GM21447 (cell line): ENCODE results near the gene UBR7.
"Not testable (repeated sequence)": the region's sequence is repeated elsewhere in the genome, so short reads cannot be mapped to it uniquely, and the experiment has no call there.

Experiments used
- ATAC-seq: cut with Tn5 transposase; IDR thresholded peaks from one replicate; pipeline ENCODE4 v1.9.1; 2021; ENCODE audit not compliant: unreplicated experiment

The UBR7 gene

DNA sequence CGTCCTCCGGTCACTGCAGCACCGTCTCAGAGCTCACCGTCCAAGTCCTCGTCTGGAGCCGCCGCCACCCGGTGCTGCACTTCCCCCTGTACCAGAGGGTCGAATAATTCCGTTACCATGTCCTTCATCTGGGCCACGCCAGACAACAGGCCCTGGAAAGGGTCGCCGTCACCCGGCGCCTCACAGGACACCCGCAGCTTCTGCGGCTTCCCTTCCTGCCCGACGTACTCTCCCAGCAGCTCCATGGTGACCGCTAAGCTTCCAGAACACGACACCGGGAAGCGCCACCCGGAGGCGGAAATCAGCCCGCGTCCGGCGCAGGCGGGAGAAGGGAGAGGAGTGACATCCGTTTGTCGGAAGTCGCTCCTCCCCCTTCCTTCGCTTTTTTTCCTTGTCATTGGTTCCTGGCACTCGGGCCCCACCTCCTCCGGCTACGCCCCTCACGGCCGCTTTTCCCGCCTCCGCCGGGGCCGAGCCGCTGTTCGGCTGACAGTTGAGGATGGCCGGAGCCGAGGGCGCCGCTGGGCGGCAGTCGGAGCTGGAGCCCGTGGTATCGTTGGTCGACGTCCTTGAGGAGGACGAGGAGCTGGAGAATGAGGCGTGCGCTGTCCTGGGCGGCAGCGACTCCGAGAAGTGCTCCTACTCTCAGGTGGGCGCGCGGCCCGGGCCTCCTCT, at the start of gene UBR7, which contains the start of gene GON7:
TSS of gene UBR7 (plus strand) at position 464 of the 675 bp plus-strand sequence. CDS start at position 500, 36 bp downstream.
TSS of gene GON7 (minus strand) at position 273 of the 675 bp plus-strand sequence. CDS start at position 245, 28 bp downstream.
- ATAC-seq, result peak; percentile 83

DNA sequence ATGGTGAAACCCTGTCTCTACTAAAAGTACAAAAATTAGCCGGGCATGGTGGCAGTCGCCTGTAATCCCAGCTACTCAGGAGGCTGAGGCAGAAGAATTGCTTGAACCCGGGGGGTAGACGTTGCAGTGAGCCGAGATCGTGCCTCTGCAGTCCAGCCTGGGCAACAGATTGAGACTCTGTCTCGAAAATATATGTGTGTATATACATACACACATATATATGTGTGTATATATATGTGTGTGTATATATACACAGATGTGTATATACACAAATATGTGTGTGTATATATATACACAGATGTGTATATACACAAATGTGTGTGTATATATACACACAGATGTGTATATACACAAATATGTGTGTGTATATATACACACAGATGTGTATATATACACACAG, 48.7 kb upstream of the UBR7 start:
- ATAC-seq, result not testable (repeated sequence)

DNA sequence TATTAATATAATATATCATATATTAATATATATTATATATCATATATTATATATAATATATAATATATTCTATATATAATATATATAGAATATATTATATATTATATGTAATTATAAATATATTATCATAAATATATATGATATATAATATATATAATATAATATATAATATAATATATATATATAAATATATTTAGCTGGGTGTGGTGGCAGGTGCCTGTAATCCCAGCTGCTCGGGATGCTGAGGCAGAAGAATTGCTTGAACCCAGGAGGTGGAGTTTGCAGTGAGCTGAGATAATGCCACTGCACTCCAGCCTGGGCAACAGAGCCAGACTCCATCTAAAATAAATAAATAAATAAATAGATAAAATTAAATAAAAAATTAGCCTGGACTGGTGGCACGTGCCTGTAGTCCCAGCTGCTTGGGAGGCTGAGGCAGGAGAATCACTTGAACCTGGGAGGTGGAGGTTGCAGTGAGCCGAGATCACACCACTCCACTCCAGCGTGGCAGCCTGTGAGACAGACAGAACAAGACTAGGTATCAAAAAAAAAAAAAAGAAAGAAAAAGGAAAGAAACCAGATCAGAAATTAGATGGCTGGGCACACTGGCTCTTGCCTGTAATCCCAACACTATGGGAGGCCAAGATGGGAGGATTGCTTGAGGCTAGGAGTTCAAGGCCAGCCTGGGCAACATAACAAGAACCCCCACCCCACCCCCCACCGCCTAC, 47.3 kb upstream of the UBR7 start:
- ATAC-seq, result not testable (repeated sequence)

DNA sequence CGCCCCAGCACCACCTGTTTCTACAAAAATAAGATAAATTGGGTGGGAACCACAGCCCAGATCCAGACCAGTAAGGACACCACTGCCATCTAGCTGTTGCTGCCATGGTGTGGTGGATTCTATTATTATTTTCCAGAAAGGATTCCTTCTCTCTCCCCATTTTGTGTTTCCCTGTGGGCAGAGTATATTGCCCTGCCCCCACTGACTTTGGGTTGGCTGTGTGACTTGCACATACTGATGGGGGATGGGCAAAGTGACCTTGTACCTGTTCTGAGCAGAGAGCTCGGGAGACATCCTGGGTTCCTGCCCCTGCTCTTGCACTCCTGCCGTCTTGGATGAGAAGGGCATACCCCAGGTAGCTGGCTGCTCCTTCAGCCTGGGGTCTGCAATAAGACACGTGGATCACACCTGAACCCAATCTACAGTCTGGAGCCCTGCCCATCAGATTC, 46.7 kb upstream of the UBR7 start:
- no peak for ATAC-seq

DNA sequence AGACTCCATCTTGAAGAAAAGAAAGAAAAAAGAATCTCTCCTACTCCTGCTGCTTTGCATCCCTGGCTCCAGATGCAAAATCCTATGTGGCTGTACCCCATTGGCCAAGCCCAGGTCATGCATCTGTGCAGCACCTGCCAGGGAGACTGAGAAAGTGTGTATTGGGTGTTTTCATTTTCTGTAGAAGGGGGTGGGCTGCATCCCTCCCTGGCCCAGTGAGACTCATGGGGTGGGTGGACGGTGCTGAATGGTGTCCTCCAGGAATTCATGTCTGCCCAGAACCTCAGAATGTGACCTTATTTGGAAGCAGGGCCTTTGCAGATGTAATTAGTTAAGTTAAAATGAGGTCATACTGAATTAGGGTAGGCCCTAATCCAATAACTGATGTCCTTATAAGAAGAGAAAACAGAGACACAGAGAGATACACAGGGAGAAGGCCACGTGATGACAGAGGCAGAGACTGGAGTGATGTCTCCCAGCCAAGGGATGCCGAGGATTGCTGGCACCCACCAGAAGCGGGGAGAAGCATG, 45.6 kb upstream of the UBR7 start:
- ATAC-seq, result no peak

DNA sequence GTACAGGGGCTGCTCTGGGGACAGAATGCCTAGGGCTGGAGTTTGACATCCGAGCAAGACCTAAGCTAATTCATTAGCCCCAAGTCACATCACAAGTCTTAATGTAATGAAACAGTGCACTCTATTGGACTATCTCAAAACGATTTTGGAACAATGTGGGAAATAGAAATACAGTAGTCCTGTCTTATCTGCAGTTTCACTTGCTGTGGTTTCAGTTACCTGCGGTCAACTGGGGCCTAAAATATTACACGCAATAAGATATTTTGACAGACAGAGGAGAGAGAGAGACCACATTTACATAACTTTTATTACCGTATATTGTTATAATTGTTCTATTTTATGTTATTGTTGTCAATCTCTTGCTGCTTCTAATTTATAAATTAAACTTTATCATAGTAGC, 43.5 kb upstream of the UBR7 start:
- no peak for ATAC-seq

- not testable (repeated sequence) for ATAC-seq
Observed at GRCh38 chr14:93165271-93166265, 41.5 kb upstream of the UBR7 start.

GRCh38 chr14:93168610-93169009, 38.4 kb upstream of the UBR7 start:
- ATAC-seq, result not testable (repeated sequence)

DNA sequence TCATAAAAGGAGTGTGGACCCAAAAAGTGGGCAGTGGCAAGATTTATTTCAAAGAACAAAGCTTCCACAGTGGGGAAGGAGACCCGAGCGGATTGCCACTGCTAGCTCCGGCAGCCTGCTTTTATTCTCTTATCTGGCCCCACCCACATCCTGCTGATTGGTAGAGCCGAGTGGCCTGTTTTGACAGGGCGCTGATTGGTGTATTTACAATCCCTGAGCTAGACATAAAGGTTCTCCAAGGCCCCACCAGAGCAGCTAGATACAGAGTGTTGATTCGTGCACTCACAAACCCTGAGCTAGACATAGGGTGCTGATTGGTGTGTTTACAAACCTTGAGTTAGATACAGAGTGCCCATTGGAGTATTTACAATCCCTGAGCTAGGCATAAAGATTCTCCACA, 37.4 kb upstream of the UBR7 start:
- not testable (repeated sequence) for ATAC-seq

- not testable (repeated sequence) for ATAC-seq
Observed at GRCh38 chr14:93170141-93170540, 36.9 kb upstream of the UBR7 start.

GRCh38 chr14:93171376-93171775, 35.7 kb upstream of the UBR7 start:
- ATAC-seq, result no peak

DNA sequence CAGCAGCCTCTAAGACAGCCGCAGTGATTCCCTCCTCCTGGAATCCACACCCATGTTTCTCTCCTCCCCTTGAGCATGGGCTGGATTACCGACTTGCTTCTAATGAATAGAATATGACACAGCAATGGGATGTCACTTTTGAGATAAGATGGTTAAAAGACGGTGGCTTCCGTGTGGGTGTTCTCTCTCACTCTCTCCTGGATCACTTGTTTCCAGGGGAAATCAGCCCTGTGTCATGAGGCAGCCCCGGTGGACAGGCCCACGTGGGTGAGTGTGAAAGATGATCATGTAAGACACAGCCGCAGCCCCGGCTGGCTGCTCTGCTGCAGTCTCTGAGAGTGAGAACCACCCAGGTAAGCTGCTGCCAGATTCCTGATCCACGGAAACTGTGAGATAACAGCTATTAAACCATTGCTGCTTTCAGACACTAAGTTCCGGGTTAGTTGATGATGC, 33.1 kb upstream of the UBR7 start:
- ATAC-seq, result no peak

DNA sequence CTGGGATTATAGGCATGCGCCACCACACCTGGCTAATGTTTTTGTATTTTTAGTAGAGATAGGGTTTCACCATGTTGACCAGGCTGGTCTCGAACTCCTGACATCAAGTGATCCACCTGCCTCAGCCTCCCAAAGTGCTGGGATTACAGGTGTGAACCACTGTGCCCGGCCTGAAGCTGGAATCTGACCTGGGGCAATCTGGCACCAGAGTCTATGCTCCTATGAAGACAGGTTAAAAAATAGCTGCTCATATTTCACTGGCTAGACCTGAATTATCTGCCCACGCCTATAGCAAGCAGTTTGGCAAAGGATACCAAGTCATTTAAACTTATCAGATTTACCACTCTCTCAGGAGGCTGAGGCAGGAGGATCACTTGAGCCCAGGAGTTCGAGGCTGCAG, 32.3 kb upstream of the UBR7 start:
- ATAC-seq, result not testable (repeated sequence)

DNA sequence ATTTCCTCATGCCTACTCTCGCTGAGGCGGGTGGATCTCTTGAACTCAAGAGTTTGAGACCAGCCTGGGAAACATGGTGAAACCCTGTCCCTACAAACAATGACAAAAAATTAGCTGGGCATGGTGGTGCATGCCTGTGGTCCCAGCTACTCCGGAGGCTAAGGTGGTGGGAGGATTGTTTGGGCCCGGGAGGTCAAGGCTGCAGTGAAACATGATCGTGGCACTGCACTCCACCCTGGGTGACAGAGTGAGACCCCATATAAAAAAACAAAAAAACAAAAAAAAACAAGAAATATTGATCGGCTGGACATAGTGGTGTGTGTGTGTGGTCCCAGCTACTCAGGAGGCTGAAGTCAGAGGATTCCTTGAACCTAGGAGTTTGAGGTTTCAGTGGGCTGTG, 31.6 kb upstream of the UBR7 start:
- no peak for ATAC-seq

DNA sequence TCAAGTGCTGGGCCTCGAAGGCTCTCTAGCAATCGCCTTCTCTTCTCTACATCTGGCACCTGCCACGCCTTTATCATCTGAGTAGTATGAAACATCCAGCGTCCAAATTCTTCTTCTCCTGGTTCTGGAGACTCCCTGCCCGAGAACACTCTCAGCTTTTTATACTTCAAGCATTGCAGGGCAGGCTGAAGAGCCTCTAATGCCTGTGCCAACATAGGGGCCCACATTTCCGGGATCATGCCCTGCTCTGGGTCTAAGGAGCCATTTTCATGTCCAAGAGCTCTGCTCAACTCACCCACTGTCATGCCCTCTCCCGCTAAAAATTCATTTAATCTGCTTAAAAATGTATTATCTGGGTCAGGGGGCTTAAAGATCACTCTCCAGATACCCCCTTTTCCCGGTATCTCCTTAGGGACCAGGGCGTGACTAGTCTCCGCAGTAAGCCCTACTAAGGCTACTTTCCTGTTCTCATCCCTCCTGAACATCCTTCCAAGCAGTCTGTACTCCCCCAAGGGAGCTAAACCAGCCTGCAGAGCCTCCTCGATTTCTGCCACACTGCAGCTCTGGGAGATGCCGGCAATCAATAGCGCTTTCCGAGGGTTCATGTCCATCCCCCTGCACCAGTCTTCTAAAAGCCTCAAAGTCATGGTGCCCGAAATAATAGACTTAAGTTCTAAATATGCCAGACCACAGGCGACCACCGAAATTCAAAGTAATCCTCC, 23.3 kb upstream of the UBR7 start:
- ATAC-seq, result no peak

DNA sequence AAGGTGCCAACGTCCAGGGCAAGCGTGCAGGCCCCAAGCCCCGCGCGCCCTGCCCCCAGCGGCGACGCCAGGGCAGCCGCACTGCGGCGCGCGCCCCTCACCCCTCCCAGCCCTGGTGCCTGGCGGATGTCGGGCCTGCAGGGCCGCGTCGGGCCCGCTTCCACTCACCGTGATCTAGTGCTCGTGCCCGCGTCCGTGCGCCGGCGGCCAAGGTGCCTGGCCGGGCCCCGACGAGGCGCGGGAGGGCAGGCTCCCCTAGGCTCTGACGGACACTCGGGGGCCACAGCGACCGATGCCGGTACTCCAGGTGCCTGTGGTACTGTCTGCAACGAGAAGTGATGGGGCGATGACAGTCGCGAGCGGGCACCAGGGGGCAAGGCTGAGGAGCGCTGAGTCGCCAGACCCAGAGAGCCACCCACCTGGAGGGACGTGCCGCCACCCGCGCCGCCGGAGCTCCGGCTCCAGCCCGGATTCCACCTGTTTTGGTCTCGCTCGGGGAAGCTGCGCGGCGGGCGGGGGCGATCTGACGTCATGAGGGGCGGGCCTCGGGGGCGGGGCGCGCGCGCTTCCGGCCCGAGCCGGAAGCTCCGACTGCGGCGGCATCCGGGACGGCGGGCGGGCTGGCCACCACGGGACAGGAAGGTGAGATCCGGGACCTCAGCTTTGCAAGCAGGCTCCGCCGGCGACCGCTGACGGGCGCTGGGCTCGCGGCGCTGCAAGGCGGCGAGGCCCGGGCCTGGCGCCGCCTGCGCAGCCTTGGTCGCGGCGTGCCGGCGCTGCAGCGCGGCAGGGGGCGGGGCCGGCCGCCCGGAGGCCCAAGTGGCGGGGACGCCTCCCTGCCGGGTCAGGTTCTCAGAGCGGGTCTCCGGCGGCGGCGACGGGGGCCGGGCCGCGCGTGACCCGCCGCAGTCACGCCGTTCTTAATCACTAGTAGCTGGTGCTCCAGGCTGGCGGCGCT, 22.4 kb upstream of the UBR7 start, which contains the start of the genes LYSET and MOAP1:
TSS of gene LYSET (plus strand) at position 927 of the 958 bp plus-strand sequence. CDS start 89 bp downstream, outside the sequence.
TSS of gene MOAP1 (minus strand) at position 507 of the 958 bp plus-strand sequence. CDS start 655 bp downstream, outside the sequence.
- ATAC-seq, result peak; percentile 84

DNA sequence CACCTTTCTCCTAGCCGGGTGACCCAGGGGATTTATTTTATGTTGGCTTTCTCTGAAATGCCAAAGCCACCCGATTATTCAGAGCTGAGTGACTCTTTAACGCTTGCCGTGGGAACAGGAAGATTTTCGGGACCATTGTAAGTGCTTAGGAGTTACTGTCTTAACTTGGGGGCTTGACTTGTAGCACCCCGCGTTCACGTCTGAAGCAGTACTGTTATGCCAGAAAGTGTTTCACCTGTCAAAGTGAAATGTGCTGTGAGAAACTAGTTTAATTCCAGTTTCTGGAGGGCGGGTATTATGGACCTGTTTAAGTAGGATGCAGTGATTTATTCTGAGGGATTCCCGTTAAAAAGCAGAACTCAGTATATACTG, 21.7 kb upstream of the UBR7 start:
- ATAC-seq, result no peak

- no peak for ATAC-seq
Observed at GRCh38 chr14:93186466-93186865, 20.6 kb upstream of the UBR7 start.

DNA sequence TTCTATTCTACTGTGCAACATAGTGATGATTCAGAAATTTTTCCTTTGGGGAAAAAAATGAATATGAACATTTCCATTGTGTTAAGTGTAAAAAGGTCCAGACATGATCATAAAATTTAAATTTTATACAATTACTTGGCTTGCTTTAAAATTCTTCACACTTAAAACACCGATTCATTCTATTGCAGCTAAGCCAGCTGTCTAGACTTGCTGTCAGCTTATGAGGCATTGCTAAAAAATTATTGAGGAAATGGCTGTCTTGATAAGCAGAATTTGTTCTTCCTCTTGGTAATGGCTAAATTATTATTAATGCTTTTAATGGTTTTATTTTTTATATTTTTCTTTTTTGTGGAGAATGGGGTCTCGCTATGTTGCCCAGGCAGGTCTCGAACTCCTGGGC, 20.1 kb upstream of the UBR7 start:
- ATAC-seq, result no peak
